NCI-H510A (cell line): ENCODE results near the gene ZNF14.
"Not testable (repeated sequence)": the region's sequence is repeated elsewhere in the genome, so short reads cannot be mapped to it uniquely, and the experiment has no call there.

Experiments used
- DNase-seq: peaks from one replicate; lab custom pipeline; 2025; lab: John Stamatoyannopoulos, UW

ZNF14 gene

GRCh38 chr19:19732579-19733501 lies at the start of gene ZNF14:
Gene ZNF14, minus strand, starts transcription at chr19:19733112. Its CDS starts 154 bp downstream, at chr19:19732958.
- DNase-seq, result peak; percentile 88

GRCh38 chr19:19781791-19782190 lies 48.9 kb upstream of the ZNF14 start:
- DNase-seq, result peak; percentile 58

GRCh38 chr19:19778666-19779065 lies 45.8 kb upstream of the ZNF14 start:
- DNase-seq, result no peak

- DNase-seq, result no peak
These were observed 44.8 kb upstream of the ZNF14 start for GRCh38 chr19:19777692-19778091.

- DNase-seq, result peak; percentile 95
These were observed 43.5 kb upstream of the ZNF14 start for GRCh38 chr19:19776206-19777008.

GRCh38 chr19:19775891-19776205 lies 42.9 kb upstream of the ZNF14 start:
- DNase-seq, result peak; percentile 11

GRCh38 chr19:19774354-19775033 lies 41.6 kb upstream of the ZNF14 start:
- no peak for DNase-seq

GRCh38 chr19:19771963-19772362 lies 39.1 kb upstream of the ZNF14 start:
- DNase-seq, result not testable (repeated sequence)

GRCh38 chr19:19769971-19770370 lies 37.1 kb upstream of the ZNF14 start:
- DNase-seq, result not testable (repeated sequence)

GRCh38 chr19:19758164-19758563 lies 25.3 kb upstream of the ZNF14 start:
- no peak for DNase-seq

- no peak for DNase-seq
These were observed 20.0 kb upstream of the ZNF14 start for GRCh38 chr19:19752760-19753403.

- no peak for DNase-seq
These were observed 18.9 kb upstream of the ZNF14 start for GRCh38 chr19:19751846-19752245.

GRCh38 chr19:19750842-19751790 lies 18.2 kb upstream of the ZNF14 start:
- no peak for DNase-seq

GRCh38 chr19:19749908-19750841 lies 17.3 kb upstream of the ZNF14 start:
- no peak for DNase-seq

GRCh38 chr19:19749117-19749907 lies 16.4 kb upstream of the ZNF14 start:
- DNase-seq, result no peak

GRCh38 chr19:19748249-19748938 lies 15.5 kb upstream of the ZNF14 start:
- no peak for DNase-seq

- no peak for DNase-seq
These were observed 14.7 kb upstream of the ZNF14 start for GRCh38 chr19:19747357-19748220.
